Stomach (tissue), 4 donors: ENCODE results near the gene ZNF354C.

ENCODE experiments used
- CTCF ChIP-seq, 7 experiments: fragments of 450-650 bp in 4 of 7; fragments of 200-600 bp in 3 of 7; sonication (generic) in 3 of 7; IDR thresholded peaks; one replicate each; pipeline ENCODE4 v1.5.1; 2016 to 2019; ENCODE audit warnings: antibody characterized with exemption in 7 of 7, control low read depth in 2 of 7, mild to moderate bottlenecking in 1 of 7
- POLR2AphosphoS5 ChIP-seq, 3 donors: sonication (generic); formaldehyde crosslinking; IDR thresholded peaks; one replicate each; pipeline ENCODE4 v1.6.1; 2016; ENCODE audit warnings: antibody characterized with exemption in 3 of 3

GRCh38 chr5:179065703-179066102 lies 5.5 kb downstream of the ZNF354C start:
- TF ChIP-seq CTCF (IDR thresholded peaks at IDR 0.05) (no peak), POLR2AphosphoS5 (IDR thresholded peaks at IDR 0.05) (no peak)
